ENCODE measurements around the gene LITAF. TPM values are rescaled to one million over a fixed set of nuclear protein-coding genes. Genes with fewer than 3 reads are reported as not detected.

LITAF gene
- total RNA-seq, 1 experiment from 2014 or later: 84.2 TPM

DNA sequence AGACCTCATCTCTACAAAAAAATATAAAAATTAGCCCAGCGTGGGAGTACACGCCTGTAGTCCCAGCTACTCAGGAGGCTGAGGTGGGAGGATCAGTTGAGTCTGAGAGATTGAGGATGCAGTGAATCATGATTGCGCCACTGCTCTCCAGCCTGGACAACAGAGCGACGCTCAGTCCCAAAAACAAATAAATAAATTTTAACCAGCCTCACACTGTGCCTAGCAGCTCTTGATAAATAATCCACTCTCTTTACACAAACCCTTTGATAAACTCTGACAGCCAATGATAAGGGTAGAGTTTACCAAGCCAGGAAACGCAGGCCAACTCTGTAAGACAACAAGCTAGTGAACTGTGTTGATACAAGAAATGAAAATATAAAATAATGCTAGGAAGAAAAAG, 32.7 kb downstream of the LITAF start:
- Histone ChIP-seq H3K9me3 (ENCODE audit: control insufficient read depth in 1 of 2, insufficient read depth in 1 of 2, low read depth in 1 of 2, low read length in 2 of 2) (peaks cover 8 to 14% of the 10 kb centered on the region in 2 experiments; a peak in 2 of 4 replicates), H3K27ac (ENCODE audit: low read depth, low read length) (no peak overlapping the region), H2AFZ (ENCODE audit: low read depth, low read length, poor library complexity, severe bottlenecking) (no peak overlapping the region), H3K9ac (ENCODE audit: low read length) (no peak overlapping the region), H3K79me2 (ENCODE audit: insufficient read depth, low read length) (peaks cover 3% of the 10 kb centered on the region; the same call in 1 of the 2 replicates), H4K20me1 (ENCODE audit: insufficient read depth) (no peaks in the 10 kb centered on the region), H3K4me1 (ENCODE audit: control insufficient read depth in 1 of 2, insufficient read depth in 2 of 2, low read length in 2 of 2) (no peaks in the 10 kb centered on the region), H3K27me3 (ENCODE audit: insufficient read depth, low read length) (no peaks in the 10 kb centered on the region), H3K4me3 (replicated peaks in 1 of 2; ENCODE audit: low read depth in 1 of 2, low read length in 2 of 2) (no peak overlapping the region), H3K36me3 (ENCODE audit: control insufficient read depth in 1 of 2, insufficient read depth in 2 of 2, low read length in 2 of 2) (peaks cover 19 to 36% of the 10 kb centered on the region in 2 experiments), H3K9me2 (ENCODE audit: insufficient read depth) (no peaks in the 10 kb centered on the region), H3K4me2 (ENCODE audit: low read length) (no peak overlapping the region)
- ChIA-PET POLR2A (no interaction called here), CTCF (no interaction called here), RAD21 (ENCODE audit: low non-redundant PET in 1 of 2, low total read pairs in 2 of 2, uncharacterized antibody in 2 of 2, unreplicated experiment in 2 of 2) (no interaction called here)
- intact Hi-C loops (cut with micrococcal nuclease): no loop called here
- DNase-seq (ENCODE audit: low read depth, low spot score): no peak
- ATAC-seq: no peak
- TF ChIP-seq, protein P1, sequence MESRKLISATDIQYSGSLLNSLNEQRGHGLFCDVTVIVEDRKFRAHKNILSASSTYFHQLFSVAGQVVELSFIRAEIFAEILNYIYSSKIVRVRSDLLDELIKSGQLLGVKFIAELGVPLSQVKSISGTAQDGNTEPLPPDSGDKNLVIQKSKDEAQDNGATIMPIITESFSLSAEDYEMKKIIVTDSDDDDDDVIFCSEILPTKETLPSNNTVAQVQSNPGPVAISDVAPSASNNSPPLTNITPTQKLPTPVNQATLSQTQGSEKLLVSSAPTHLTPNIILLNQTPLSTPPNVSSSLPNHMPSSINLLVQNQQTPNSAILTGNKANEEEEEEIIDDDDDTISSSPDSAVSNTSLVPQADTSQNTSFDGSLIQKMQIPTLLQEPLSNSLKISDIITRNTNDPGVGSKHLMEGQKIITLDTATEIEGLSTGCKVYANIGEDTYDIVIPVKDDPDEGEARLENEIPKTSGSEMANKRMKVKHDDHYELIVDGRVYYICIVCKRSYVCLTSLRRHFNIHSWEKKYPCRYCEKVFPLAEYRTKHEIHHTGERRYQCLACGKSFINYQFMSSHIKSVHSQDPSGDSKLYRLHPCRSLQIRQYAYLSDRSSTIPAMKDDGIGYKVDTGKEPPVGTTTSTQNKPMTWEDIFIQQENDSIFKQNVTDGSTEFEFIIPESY (IDR thresholded peaks at IDR 0.05; ENCODE audit: extremely low read depth, insufficient replicate concordance, low read length): no peak
- TF ChIP-seq EZH2phosphoT487 (IDR thresholded peaks at IDR 0.05; ENCODE audit: borderline replicate concordance): no peak
- no peak for TF ChIP-seq POLR2AphosphoS5 (IDR thresholded peaks at IDR 0.05; ENCODE audit: low read depth, low read length)
- no peak for TF ChIP-seq RAD21 (IDR thresholded peaks at IDR 0.05; ENCODE audit: low read depth)
- TF ChIP-seq, protein P2, sequence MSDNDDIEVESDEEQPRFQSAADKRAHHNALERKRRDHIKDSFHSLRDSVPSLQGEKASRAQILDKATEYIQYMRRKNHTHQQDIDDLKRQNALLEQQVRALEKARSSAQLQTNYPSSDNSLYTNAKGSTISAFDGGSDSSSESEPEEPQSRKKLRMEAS (IDR thresholded peaks at IDR 0.05): no peak
- TF ChIP-seq JUND (IDR thresholded peaks at IDR 0.05): no peak
- TF ChIP-seq CEBPB (IDR thresholded peaks at IDR 0.05; ENCODE audit: low read depth): no peak
- no peak for TF ChIP-seq SIN3A (IDR thresholded peaks at IDR 0.05; ENCODE audit: low read depth)
- no peak for TF ChIP-seq ZFX (IDR thresholded peaks at IDR 0.05)
- TF ChIP-seq, protein P3, sequence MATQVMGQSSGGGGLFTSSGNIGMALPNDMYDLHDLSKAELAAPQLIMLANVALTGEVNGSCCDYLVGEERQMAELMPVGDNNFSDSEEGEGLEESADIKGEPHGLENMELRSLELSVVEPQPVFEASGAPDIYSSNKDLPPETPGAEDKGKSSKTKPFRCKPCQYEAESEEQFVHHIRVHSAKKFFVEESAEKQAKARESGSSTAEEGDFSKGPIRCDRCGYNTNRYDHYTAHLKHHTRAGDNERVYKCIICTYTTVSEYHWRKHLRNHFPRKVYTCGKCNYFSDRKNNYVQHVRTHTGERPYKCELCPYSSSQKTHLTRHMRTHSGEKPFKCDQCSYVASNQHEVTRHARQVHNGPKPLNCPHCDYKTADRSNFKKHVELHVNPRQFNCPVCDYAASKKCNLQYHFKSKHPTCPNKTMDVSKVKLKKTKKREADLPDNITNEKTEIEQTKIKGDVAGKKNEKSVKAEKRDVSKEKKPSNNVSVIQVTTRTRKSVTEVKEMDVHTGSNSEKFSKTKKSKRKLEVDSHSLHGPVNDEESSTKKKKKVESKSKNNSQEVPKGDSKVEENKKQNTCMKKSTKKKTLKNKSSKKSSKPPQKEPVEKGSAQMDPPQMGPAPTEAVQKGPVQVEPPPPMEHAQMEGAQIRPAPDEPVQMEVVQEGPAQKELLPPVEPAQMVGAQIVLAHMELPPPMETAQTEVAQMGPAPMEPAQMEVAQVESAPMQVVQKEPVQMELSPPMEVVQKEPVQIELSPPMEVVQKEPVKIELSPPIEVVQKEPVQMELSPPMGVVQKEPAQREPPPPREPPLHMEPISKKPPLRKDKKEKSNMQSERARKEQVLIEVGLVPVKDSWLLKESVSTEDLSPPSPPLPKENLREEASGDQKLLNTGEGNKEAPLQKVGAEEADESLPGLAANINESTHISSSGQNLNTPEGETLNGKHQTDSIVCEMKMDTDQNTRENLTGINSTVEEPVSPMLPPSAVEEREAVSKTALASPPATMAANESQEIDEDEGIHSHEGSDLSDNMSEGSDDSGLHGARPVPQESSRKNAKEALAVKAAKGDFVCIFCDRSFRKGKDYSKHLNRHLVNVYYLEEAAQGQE (IDR thresholded peaks at IDR 0.05; ENCODE audit: low read depth): no peak
- no peak for TF ChIP-seq SRF (IDR thresholded peaks at IDR 0.05; ENCODE audit: low read depth)
- TF ChIP-seq, protein P4, sequence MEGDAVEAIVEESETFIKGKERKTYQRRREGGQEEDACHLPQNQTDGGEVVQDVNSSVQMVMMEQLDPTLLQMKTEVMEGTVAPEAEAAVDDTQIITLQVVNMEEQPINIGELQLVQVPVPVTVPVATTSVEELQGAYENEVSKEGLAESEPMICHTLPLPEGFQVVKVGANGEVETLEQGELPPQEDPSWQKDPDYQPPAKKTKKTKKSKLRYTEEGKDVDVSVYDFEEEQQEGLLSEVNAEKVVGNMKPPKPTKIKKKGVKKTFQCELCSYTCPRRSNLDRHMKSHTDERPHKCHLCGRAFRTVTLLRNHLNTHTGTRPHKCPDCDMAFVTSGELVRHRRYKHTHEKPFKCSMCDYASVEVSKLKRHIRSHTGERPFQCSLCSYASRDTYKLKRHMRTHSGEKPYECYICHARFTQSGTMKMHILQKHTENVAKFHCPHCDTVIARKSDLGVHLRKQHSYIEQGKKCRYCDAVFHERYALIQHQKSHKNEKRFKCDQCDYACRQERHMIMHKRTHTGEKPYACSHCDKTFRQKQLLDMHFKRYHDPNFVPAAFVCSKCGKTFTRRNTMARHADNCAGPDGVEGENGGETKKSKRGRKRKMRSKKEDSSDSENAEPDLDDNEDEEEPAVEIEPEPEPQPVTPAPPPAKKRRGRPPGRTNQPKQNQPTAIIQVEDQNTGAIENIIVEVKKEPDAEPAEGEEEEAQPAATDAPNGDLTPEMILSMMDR (IDR thresholded peaks at IDR 0.05 in 2 of 3, conservative IDR thresholded peaks at IDR 0.05 in 1 of 3; ENCODE audit: borderline replicate concordance in 1 of 3, insufficient read depth in 1 of 3, low read depth in 2 of 3, low read length in 2 of 3): no peak
- BruUV-seq (replicated peaks): no TSS peak

Data from HCT116 (cell line).